ENCODE measurements around the gene CTU2.

CTU2 gene

GRCh38 chr16:88764080-88764479 is 57.8 kb downstream of the CTU2 start:
- DNase-seq (ENCODE audit: extremely low spot score) = no peak
- TF ChIP-seq CTCF (IDR thresholded peaks at IDR 0.05; ENCODE audit: control extremely low read depth, extremely low read depth, low read depth, missing control alignments) = no peak
- POLR2A ChIA-PET = no interaction called here
- CTCF ChIA-PET = interaction anchor here (0.8 to 4.9 kb wide), 4 partner anchors 9 to 27 kb away, joined by 4 to 17 read pairs (median 6); no protein-coding TSS in a partner anchor

- DNase-seq (ENCODE audit: extremely low spot score) = no peak
- TF ChIP-seq CTCF (IDR thresholded peaks at IDR 0.05; ENCODE audit: control extremely low read depth, extremely low read depth, low read depth, missing control alignments) = no peak
- POLR2A ChIA-PET = no interaction called here
- CTCF ChIA-PET = interaction anchor here (4.9 kb wide), 1 partner anchor 10 kb away, joined by 17 read pairs; no protein-coding TSS in a partner anchor
Measured at GRCh38 chr16:88764913-88765349, 58.6 kb downstream of the CTU2 start.

Data from GM10248 (cell line).